Right lung (tissue), 5 donors: ENCODE measurements around the gene KIRREL3. TPM values are rescaled to one million over a fixed set of nuclear protein-coding genes. Genes with fewer than 3 reads are reported as not detected.
"Not testable (repeated sequence)": the region's sequence is repeated elsewhere in the genome, so short reads cannot be mapped to it uniquely, and the experiment has no call there.

ENCODE experiments used
- DNase-seq, 2 donors: peaks; one replicate each; pipeline ENCODE4 v3.0.0-alpha.2; 2013
- polyA plus RNA-seq, 5 donors: library from polyadenylated mRNA; unstranded; fragments of 120-200 nt; gene quantifications; one replicate each; pipeline versions ENCODE4 v1.2.1 to v1.2.3, GENCODE V29; 2013; ENCODE audit warnings: inconsistent platforms in 1 of 5, low replicate concordance in 1 of 5; ENCODE audit not compliant: insufficient read length in 5 of 5, insufficient read depth in 1 of 5

Gene KIRREL3
- polyA plus RNA-seq, 5 donors, result 1.1 to 3.0 (median 2.1) TPM

DNA sequence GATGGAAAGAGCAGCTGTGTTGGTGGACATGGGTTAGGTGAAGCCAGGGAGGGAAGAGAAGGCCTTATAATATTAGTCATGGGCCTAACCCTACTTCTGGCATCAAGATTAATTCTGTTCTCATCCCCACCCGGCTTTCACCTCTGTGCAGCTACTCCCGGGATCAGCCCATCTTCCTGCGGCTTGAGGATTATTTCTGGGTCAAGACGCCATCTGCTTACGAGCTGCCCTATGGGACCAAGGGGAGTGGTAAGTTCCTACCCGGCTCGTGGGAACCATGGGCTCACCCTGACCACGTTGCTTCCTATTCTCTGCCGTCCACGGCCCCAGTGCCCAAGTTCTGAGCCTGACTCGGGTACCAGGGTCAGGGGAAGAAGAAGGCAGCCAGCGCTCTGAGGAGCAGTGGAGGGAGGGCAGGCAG, 593.5 kb downstream of the KIRREL3 start:
- no peak for DNase-seq

DNA sequence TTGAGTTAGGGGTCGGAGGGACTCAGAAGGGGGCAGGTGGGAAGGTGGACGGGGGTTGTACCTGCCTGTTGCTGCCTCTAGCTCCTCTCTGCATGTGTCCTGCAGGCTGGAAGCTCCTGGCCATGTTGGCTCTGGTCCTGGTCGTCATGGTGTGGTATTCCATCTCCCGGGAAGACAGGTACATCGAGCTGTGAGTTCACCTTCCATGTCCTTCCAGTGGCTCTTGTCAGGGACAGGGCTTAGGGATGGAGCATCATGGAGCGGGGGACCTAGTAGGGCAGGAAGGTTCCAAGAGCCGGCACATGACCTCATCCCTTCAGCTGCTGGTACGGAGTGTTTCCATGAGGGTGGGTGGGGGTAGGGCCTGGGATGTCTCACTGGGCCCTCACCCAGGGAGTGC, 594.2 kb downstream of the KIRREL3 start:
- no peak for DNase-seq

- DNase-seq, result no peak
Measured at GRCh38 chr11:126405906-126406305, 594.7 kb downstream of the KIRREL3 start.

GRCh38 chr11:126405374-126405773, 595.2 kb downstream of the KIRREL3 start:
- no peak for DNase-seq

- DNase-seq, result no peak
Measured at GRCh38 chr11:126404367-126404766, 596.2 kb downstream of the KIRREL3 start.

DNA sequence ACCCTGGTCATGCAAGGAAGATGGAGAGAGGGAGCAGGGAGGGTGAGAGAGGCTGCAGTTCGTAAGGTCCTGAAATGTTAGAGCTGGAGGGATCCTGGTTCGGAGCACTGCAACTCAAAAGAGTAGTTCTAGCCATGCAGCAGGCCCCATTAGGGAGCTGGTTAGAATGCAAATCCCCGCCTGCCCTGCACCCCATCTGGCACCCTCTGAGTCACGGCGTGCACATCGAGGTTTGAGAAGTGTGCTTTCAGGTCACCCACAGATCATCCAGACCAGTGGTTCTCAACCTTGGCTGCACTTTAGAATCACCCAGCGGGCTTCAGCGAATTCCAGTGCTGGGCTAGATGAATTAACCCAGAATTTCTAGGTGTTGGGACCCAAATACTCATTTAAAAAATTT, 596.9 kb downstream of the KIRREL3 start:
- DNase-seq, result no peak

- no peak for DNase-seq
Measured at GRCh38 chr11:126403022-126403581, 597.5 kb downstream of the KIRREL3 start.

GRCh38 chr11:126400479-126400878, 600.1 kb downstream of the KIRREL3 start:
- no peak for DNase-seq

DNA sequence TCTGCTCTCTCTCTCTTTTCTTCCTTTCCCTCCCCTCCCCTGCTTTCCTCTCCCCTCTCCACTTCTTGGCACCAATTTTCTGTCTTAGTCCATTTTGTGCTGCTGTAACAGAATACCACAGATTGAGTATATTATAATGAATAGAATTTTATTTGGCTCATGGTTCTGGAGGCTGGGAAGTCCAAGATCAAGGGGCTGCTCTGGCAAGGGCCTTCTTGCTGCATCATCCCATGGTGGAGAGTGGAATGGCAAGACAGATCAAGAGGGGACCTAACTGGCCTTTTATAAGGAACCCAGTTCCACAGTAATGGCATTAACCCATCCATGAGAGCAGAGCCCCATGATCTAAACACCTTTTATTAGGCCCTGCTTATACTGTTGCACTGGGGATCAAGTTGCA, 600.6 kb downstream of the KIRREL3 start:
- DNase-seq, result no peak

DNA sequence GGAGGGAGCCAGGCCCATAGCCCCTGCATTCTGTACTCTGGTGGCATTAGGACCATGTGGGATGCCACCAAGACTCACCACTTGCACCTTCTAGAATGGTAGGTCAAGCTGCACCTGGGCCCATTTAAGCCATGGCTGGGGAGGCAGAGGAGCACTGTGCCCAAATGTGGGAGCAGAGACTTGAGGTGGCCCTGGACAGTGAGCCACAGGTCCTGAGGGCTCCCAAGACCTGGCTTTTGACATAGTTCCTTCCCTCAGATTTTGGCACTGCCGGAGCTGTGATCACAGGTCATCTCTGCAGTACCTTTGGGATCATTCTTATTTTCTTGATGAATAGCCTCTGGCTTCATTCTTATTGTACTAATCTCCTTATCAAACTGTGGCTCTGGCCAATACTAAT, 601.8 kb downstream of the KIRREL3 start:
- DNase-seq, result no peak

DNA sequence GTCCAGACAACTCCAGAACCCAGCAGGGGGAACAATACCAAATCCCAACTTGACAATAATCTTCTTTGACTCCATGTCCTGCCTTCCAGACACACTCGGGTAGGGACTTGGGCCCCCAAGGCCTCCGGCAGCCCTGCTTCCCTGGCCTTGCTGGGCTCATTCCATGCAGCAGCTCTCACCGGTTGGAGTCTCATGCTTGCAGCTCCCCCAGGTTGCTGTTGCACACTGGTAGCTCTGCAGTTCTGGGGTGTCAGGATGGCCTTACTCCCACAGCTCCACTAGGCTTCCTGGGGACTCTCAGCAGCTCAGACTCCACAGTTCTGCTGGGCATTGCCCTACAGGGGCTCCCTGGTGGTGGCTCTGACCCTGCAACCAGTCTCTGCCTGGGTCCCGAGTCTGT, 602.3 kb downstream of the KIRREL3 start:
- DNase-seq, result no peak

- DNase-seq, result no peak
Measured at GRCh38 chr11:126396965-126397364, 603.6 kb downstream of the KIRREL3 start.

DNA sequence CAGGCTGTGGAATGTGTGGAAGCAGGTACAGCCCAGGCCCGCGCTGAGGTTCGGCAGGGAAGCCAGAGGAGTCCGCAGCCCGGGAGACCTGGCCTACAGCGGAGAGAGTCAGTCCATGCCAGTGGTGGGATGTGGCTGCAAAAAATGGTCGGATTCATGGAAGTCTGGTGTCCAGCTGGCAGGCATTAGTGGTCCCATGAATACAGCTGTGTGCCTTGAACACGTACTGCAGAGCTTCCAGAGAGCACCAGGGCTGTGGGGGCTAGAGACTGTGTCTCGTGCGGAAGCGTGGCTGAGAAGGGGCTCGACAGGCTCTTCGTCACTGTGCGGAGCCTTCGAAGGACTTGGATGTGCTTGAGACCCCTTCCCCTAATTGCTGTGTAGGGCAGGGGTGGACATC, 604.3 kb downstream of the KIRREL3 start:
- DNase-seq, result not testable (repeated sequence)

DNA sequence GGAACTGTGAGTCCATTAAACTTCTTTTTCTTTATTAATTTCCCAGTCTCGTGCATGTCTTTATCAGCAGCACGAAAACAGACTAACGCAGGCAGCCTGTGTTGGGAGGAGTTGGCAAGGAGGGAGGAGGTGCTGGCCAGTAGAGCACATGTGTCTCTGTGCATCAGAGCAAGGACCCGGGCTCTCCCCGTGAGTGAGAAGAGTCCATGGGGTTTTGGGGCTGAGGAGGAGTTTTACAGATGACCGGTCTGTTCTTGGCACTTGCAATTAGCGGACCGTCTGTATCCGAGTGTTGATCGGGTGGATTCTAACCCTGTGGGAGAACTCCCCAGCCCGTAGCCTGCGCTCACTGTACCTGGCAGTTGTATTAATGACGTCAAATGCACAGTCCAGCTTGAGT, 604.8 kb downstream of the KIRREL3 start:
- DNase-seq, result not testable (repeated sequence)

GRCh38 chr11:126394634-126395072, 605.9 kb downstream of the KIRREL3 start:
- not testable (repeated sequence) for DNase-seq

DNA sequence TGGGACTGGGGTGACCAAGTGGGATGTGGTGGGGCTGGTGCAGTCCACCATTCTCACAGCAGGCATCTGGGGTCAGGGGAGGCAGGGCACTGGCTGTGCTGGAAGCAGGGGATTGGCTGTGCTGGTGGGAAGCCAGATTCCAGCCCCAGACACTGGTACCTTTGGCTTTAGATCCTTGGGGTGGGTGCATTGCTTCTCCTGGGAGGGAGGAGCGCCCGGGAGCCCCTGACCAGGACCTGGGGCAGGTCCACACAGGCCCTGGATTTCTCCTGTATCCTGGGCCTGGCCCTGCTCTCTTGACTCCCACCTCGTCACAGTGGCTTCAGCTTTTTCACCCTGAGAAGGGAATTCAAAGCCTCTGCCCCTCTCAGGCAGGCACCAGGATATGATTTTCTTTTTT, 606.5 kb downstream of the KIRREL3 start:
- DNase-seq, result no peak

DNA sequence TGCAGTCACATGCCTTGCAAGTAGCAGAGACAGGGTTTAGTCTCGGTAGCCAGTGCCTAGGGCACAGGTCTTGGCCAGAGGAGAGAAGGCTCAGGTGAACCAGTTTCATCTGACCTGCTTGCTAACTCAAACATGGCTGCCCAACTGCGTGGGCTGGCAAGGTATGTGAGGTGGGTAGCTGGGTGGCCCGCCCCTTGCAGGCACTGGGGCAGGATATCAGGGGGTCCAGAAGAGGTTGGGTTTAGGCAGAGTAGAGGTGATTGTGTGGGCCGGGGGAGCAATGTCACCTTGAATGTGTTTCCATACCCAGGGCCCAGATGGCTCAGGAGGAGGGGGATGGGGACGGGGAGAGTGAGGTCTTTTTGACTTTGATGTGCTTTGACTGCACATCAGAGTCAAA, 607.4 kb downstream of the KIRREL3 start:
- no peak for DNase-seq

GRCh38 chr11:126392633-126393013, 607.9 kb downstream of the KIRREL3 start:
- peak in 1 of 2 donors; percentile 47 for DNase-seq

GRCh38 chr11:126391970-126392632, 608.5 kb downstream of the KIRREL3 start:
- DNase-seq, result no peak

- no peak for DNase-seq
Measured at GRCh38 chr11:126391286-126391954, 609.1 kb downstream of the KIRREL3 start.

DNA sequence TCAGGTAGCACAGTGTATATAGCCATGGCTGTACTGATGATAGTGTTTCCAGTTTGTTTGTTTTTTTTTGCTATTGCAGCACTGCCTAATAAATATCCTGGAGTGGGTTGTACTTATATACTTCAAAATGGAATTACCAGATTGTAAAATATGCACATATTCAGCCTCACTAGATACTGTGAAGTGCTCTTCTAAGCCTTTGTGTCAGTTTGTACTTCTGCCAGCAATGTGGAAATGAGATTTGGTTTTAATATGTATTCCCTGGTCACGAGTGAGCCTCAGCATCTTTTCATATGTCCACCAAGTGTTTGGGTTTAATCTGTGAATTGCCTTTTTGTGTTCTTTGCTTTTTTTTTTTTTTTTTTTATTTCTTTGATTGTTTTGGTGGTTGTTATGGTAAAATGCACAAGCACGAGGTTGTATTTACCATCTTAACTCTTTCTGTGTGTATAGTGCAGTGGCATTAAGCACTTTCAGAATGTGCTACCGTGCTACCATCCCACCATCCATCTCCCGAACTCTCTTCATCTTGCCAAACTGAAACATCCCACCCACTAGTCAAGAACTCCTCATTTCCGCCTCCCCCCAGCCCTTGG, 610.2 kb downstream of the KIRREL3 start:
- no peak for DNase-seq

DNA sequence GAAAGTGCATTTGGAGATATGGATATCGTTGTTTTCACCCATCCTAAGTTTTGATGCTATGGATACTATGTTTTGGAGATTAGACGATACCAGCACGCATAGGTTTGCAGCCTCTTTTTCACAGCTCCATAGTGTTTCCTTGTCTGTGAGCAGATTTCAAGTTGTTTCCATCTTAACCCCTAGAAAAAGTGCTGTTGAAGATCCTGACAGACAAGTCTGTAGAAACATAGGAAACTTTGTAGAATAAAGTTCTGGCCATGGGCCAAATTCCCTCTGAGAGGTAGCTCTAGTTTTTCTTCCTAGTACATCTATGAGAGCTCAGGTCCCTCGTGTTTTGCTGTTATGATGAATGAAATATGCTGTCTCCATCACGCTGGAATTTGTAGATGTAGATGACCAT, 612.7 kb downstream of the KIRREL3 start:
- DNase-seq, result no peak

DNA sequence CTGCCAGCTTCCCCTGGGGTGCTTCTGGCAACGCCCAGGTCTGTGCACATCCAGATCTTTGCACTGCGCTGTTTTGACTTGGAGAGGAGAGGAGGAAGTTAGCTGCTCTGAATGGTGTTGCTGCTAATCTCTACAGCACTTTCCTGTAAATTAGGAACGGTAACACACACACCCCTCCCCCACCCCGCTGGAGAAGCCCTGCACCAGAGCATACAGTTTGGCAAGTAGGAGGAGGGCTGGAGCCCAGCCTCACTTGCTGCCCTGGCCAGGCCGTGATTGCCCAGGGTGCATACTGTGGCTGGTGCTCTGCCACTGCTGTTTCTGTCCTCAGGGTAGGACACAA, 613.9 kb downstream of the KIRREL3 start:
- not testable (repeated sequence) for DNase-seq
